Activated CD4-positive, CD25-positive, alpha-beta regulatory T cell treated with anti-CD3 and anti-CD28 coated beads, Interleukin-2, amount 50 U/mL, for 16 hours (primary cell): ENCODE measurements around the gene QSOX2.

ENCODE experiments used
- DNase-seq: peaks from one replicate; pipeline ENCODE4 v3.0.0-alpha.2; 2020; ENCODE audit warnings: low read depth, low spot score

The QSOX2 gene

DNA sequence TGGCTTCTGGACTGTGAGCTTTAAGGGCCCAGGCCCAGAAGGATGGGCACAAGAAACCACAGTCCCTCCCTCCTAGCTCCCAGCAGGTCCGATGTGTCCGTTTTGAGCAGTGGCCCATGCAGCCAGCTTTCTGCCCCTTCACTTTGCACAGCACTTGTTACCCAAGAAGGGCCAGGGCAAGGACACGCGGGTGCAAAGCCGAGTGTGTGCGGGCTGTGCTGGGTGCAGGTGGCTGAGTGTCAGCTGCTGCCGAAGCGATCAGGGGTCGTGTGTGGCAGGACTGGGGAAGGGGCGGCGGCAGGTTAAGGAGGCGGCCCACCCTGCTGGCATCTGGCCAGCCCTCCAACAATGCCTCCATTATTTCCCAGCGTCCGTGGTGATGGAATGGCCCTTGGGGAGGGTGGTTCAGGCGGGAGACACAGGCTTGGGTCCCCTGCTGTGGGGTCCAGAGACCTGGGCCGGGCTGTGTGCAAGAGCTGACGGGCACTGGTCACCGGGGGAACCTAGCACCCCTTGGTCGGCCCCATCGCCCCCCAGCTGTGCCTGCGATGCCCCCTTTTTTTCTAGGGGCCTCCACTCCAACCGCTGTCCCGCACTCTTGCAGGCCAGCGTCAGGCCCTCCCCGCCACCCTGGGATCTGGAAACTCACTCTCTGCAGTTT is 41.3 kb downstream of the QSOX2 start:
- DNase-seq = no peak

DNA sequence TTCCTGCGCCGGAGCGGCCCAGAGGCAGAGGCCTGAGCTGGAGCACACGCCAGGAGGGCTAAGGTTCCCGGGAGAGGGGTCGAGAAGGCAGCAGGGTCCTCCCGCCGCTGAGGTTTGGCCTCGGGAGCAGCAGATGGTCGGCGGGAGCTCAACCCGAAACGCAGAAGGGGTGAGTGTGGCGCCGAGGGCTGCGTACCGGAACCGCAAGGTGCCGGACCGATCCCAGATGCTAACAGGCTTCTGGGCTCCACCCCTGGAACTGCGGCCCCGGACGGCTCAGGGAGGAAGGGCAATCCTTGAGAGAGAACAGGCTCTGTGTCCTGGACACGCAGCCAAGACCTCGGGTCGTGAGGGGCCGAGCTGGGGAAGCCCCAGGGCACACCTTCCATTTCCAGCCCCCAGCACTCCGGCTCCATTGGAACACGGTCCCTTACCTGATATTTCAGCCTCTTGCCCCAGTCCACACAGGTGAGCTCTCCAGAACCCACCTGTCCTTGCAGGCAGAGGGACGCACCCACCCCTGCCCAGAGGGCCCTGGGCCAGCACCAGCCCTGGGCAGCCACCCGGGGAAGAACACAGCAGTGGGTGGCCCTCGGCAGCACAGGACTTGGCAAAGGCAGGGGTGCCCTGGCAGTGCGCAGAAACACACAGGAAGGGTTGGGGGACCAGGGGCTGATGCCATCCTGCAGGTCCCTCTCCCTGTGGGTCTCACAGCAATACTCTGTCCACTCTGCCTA is 42.0 kb downstream of the QSOX2 start:
- DNase-seq = no peak

DNA sequence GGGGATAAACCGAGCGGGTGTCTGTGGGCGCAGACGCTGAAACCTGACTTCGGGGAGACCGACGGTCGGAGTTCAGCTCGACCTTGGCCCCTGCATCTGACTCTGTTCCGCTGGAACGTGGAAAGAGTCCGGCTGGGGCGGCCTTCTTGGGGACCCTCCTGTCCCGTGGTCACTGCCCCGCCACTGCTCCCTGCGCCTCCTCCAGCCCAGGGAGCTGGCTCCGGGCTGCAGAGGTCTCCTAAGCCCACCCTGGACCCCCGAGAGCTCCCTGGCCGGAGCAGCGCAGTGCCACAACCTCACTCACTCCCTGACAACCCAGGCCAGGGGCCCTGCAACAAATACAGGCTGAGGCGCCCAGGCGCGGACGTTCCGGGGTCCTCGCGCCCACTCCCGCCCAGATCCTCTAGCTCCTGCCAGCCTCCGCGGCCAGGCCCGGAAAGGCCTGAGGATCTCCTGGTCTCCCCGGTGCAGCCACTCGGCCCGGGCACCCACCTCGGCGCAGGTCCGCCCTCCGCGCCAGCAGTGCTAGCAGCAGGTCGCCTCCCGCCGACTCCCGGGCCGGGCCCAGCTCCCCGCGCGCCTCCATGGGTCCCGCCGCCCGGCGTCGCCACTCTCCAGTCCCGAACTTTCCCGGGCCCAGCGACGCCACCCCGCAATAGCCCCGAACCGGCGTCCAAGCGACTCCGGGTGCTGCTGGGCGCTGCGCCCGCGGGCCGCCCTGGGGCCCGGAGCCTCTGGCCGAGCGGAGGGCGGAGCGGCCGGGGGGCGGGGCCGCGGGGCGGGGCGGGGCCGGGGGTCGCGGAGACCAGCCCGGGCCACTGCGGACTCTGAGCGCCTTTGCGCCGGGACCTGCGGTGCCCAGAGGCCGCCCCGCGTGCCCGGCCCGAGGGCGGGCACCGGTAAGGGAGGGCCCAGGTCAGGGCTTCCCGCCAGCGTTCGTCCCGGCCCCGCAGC is 42.9 kb downstream of the QSOX2 start:
- DNase-seq = no peak

DNA sequence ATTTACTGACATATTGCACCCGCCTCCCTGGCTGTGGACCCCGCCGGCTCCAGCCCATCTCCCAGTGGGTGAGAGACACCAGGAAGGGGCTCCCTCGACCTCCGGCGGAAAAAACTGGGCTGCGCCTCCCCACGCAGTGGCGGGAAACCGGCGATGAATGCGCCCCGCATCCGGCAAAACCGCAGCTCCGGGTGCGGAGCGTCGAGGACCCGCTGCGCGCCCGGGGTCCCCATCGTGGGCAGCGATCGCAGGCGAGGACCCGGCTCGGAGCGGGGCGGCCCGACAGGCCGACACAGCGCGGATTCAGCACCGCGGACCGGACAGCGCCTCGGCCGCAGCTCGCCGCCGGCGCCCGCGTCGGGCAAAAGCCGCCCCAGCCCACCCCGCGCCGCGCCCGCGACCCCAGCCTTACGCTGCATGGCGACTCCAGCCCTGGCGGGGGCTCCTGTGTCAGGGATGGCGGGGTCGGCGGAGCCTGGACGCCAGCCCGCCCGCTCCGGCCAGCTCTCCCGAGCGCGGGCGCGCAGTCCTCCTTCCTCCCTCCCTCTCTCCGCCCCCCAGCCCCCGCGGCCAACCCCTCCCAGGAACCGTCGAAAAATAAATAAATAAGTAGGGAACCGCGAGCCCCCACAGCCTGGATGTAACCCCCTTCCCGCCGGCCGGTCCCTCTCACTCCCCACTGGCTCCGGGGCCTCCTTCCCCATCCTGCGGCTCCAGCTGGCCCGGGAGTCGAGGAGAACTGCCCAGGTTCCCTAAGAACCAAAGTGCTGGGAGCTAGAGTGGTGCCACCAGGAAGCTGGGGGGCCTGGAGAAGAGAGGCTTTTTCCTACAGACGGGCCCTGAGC is 43.8 kb downstream of the QSOX2 start:
- no peak for DNase-seq

DNA sequence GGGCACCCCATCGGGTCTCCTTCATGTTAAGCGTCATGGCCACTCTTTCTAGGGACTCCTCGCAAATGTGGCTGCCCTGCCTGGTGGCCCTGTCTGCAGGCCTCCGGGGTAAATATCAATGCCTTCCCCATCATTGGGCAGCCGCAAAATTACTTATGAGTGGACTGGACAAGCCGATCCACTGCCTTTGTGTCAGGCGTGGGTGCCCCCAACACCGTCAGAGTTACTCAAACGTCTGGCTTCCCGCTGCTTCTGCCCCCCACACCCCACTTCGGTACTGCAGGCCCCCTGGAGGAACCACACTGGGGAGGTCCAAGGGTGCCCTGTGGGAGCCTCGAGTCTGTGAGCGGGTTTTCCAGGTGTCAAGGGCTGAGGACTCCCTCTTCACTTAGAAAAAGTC is 44.4 kb downstream of the QSOX2 start:
- no peak for DNase-seq

DNA sequence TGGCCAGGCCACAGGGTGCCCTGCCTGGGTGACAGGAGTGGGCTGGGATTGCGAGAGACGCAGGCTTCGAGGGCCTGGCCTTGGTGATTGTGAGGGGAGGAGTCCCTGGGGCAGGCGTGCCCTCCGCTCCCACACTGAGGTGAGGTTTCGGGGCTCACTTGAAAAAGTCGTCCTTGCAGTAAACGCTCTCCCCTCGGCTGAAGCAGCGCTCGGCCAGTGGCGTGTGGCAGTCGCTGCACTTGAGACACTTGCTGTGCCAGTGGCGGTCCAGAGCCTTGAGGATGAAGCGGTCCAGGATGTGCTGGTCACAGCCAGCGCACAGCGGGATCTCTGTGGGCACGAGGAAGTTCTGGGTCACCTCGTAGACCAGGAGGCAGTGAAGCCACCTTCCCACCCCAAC is 45.2 kb downstream of the QSOX2 start:
- no peak for DNase-seq

DNA sequence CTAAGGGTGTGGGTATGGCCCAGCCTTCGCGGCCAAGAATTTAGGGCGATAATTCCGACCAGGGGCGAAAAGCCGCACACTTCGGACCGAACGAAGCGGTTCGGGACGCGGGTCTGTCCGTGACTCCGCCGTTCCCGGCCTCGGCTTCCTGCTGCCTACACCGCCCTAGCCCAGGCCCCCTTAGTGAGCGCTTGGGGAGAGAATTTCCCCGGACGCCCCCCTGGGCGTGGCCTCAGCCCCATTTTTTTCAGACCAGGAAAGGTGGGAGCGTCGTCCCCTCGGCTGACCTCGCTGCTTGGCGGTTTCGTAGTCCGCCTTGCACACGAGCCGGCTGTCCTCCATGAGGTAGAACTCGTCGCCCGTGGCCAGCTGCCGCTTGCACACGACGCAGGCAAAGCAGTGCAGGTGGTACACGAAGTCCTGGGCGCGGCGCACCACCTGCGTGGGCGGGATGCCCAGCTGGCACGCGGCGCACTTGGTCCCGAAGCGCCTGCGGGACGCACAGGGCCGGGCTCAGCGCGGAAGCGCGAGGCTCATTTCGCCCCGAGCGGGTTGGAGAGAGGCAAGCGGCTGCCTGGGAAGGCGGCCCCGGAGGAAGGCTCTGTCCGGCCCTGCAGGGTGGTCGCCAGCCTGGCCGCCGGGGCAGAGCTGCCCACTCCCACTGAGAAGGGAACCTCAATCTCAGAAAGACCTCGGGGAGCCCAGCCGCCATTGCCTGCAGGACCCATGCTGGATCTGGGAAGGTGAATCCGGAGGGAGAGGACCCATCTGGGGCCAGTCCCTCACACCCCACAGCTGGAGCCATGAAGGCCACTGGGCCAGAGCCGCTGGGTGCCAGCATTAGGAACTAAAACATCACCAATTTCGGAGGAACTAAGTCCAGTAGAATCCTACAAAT is 46.0 kb downstream of the QSOX2 start:
- no peak for DNase-seq

DNA sequence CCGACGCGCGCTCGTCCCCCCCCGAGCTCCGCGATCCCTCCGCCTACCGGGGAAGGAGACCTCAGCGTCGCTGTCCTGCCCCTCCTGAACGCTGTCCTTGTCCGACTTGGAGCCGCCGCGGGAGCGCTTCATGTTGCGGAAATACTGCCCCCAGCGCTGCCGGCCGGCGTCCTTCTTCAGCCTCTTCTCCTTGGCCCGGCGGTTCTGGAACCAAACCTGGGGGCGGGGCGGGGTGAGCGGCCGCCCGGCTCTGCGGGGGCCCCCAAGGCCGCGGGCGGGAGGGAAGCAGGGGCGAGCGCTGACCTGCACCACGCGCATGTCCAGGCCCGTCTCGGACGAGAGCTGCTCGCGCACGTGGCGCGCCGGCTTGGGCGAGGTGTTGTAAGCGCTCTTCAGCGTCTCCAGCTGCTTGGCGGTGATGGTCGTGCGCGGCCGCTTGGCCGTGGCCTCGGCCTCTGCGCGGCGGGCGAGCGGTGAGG is 47.0 kb downstream of the QSOX2 start:
- DNase-seq = no peak

DNA sequence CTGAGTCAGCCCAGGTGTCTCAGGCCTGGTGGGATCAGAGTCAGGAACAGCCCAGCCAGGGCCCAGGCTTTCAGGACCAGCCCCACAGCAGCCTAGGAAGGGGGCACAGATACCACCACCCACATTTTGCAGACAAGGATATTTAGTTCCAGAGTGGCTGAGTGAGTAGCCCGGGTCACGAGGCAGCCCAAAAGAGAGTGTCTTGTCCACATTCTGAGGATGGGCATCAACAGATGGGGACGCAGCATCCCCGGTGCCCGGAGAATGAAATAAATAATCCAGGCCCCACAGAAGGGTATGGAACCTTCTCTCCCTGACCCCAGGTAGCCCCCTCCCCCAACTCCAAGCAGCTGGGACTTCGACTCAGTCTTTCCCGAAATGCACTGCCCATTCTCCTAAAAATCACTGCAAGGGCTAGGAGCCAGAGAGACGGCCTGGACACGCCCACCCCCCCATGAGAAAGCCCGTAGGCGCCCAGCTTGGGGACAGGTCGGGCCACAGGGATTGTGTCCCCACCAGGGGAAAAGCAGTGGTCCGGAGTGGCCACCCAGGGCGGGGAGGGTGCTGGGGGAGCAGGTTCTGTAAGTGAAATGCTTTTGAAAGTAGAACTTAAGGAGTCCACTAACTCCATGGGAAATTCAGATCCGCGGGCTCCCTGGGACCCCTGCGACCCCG is 47.5 kb downstream of the QSOX2 start:
- DNase-seq = no peak

DNA sequence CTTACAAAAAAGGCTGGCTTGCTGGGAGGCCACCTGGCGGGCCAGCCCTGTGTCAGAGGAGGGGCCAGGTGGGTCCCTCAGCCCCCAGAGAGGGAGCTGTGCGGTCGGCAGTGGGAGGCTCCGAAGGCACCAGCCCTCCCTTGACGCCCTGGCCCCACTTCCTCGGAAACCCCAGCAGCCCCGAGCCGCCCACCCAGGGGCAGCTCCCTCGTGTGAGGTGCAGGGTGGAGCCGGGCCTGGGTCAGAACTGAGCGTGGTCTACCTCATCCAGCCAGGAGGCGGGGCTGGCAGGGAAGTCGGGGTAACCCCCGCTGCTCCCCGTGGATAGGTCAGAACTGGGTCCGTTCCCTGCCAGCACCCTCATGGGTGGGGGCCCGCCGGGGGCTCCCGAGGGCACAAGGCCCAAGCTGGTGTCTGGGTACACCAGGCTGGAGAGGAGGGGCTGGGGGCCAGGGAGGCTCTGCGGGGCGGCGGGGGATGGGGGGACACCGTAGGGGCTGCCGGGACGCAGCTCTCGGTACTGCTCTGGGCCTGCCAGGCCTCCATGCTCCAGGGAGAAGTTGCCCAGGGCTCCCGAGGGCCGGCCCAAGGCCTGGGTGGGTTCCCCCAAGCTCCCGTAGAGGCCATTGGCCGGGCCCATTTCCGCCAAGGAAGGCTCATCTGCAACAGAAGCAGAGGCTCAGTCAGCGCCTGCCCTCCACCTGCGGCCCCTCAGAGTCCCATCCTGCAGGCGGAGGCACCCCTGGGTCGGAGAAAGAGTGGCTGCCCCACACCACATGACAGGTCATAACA is 48.3 kb downstream of the QSOX2 start:
- no peak for DNase-seq

DNA sequence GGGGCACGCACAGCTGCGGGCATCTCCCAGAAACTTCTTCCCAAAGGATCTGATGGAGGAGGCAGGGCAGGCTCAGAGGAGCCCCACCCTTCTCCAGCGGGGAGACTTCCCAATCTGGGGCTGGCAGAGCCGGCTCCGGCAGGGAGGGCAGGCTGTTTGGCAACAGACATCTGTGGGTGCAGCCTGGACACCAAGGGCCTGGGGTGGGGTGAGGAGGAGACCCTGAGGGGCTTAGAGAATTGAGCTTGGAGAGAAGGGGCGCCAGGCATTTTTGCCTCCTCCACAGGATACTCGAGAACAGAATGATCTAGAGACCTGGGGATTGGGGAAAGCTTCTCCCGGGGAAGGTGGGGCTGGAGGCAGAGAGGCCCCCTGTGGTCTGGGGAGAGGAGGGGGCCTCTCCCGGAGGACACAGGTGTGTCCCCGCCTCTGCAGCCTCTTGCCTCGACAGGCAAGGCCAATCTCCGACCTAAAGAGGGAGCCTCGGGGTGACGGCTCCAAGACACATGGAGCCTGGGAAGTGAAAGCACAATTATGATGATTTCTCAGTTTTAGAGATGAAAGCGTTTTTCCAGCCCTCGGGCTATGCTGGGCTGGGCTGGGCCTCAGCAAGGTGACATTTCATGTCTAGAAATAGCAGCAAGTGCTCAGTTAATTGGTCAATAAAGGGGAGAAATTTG is 49.1 kb downstream of the QSOX2 start:
- no peak for DNase-seq

DNA sequence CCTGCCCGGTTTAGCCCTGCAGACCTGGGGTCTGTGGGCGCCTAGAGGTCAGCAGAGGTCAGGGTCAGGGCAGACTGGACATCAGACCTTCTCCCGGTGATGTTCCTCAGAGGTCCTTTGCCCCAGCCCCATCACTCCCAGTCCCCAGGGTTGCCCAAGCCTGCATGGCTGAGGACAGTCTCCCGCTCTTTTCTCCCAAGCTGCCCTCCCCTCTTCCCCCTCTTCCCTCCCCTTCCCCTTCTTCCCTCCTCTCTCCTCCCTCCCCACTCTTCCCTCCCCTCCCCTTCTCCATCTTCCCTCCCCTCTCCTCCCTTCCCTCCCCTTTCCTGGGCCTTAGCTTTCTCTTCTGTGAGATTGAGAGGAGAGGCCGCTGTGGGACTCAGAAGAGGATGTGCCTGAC is 51.1 kb downstream of the QSOX2 start:
- DNase-seq = no peak

DNA sequence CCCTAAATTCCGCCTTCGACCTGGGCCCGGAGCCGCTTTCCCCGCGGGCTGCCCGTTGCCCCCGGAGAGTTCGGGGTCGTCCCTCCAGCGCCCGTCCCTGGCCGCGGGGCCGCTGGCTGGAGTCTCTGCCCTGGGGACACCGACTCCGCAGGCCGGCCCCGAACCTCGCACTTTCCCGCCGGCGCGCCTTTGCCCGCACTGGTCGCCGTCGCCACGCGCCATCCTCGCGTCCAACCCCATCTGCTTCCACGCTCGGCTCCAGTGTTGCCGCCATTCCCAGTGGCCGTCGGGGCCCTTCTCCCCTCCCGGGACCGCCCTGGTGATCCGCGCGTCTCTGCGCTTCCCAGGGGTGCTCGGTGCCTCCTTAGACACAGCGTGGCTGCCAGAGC is 51.7 kb downstream of the QSOX2 start:
- no peak for DNase-seq

DNA sequence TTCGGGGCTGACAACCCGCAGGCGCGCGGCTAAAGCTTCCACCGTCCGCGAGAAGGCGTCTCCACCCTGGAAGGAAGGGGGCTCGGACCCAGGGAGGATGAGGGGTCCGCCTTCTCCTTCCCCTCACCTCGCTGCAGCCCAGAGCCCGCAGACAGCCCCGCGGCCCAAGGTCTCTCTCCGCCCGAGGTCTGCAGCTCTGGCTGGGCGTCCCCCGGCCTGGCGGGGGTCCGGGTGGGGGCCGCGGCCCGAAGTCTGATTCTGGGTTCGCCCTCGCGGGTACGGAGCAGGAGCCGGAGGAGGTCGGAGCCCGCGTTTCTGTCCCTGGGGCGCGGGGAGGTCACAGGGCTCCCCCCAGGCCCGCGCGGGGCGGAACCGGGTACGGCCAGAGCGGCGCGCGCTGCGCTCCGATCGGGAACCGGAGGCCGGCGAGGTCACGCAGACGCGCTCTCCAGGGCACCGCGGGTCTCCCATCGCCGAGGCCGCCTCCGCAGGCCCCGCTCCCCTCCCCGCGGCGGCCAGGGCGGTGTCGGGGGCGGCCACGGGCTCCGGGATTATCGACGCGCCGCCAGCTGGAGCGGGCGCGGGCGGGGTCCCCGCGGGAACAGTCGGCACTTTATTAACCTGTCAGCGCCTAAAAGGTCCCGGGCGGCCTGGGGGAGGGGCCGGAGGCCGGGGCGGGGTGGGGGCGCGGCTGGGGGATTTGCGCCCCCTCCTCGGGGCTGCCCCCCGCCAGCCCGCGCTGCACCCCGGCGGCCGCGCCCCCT is 52.3 kb downstream of the QSOX2 start:
- DNase-seq = no peak

DNA sequence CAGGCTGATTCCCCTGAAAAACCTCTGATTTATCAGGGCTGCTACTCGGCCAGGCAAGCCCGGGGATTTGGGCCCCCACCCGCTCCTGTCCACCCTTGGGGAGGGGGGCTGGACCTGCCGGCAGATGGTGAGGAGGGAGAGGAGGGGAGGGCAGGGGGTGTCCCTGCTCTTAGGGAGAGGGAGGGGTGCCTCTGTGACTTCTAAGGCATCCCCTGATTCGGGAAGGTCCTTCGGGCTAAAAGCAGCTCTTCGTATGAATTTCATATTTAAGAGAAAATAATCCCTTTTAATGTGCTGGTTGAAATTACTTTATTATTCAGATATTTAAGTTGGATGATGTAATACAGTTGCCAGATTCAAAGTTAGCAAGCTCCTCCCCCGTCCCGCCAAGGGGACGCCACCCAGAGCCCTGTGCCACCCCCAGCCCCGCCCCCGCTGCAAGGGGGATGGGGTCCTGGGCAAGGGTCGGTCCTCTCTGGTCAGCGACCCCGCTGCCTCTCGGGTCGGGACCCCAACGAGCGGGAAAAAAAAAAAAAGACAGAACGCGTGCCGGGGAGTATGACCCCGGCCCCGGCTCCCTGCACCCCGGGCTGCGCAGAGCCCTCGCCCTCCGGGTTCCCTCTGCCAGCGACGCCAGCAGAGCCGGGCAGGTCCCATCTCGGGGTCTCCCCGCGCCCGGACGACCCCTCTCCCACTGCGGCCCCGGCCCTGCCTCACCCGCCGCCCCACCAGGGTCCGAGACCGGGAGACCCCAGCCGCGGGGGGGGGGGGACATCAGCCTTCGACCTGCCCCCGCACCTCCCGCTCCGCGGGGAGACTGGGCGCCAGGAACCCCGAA is 53.1 kb downstream of the QSOX2 start:
- DNase-seq = no peak

DNA sequence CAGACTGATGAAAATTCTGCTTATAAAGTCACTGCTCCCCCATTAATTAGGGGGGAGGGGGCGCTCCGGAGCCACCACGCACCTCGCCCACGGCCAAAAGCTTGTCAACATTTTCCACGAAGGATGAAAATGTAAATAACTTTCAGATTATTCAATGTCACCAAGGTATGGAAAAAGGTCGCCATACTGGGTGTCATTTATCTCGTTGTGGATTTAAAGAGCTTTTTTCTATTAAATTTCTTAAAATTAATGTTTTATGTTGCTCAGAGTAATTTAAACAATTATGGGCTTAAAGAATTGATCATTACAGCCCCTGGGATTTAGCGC is 53.7 kb downstream of the QSOX2 start:
- DNase-seq = no peak
